Measurements from ENCODE around the gene NISCH.
"Not testable (repeated sequence)": the region's sequence is repeated elsewhere in the genome, so short reads cannot be mapped to it uniquely, and the experiment has no call there.

Gene NISCH

DNA sequence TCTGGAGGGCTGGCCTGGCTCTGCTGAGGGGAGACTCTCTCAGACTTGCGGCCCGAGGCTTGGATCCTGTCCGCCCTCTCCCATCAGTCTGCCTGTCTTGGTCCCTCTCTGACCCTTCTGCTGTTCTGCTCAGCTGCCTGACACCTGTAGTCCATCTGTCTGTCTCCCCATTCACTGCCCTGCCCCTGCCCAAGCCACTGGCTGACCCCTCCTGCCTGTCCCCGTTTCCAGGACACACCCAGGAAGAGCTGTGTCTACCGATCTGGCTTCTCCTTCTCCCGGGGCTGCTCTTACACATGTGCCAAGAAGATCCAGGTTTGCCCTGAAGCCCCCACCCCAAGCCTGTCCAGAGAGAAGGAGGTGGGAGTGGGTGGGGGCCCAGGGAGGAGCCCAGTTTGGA lies 59.8 kb downstream of the NISCH start:
- no peak for DNase-seq

GRCh38 chr3:52516509-52517195 lies 61.2 kb downstream of the NISCH start:
- DNase-seq = no peak

DNA sequence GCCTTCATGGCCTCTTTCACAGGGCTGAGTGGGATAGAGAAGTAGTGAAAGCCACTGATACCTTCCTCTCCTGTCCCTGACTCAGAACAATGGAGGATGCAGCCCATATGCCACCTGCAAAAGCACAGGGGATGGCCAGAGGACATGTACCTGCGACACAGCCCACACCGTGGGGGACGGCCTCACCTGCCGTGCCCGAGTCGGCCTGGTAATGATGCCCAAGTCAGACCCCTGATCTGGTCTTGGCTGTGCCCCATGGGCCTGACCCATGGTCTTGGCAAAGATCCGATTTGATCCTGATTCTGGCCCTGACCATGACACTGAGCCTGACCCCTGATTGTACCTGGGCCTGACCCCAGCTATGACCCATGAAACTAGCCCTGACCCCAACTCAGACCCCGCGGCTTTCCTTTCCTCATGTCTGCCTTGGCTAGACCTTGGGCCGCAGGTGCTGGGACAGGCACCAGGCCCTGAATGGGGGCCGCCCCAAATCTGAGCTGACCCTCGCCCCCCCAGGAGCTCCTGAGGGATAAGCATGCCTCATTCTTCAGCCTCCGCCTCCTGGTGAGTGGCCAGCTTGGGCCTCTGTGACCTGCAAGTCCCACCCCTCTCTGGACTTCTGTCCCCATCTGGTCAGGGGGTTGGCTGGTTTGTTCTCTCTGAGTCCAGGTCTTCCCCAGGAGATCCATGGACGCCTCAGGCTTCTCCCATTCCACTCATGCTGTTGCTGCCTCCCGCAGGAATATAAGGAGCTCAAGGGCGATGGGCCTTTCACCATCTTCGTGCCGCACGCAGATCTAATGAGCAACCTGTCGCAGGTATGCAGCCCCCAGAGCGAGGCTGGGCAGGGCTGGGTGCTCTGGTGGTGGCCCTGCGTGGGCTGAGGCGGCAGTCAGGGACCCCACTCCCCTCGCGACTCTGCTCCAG lies 62.7 kb downstream of the NISCH start:
- no peak for DNase-seq

DNA sequence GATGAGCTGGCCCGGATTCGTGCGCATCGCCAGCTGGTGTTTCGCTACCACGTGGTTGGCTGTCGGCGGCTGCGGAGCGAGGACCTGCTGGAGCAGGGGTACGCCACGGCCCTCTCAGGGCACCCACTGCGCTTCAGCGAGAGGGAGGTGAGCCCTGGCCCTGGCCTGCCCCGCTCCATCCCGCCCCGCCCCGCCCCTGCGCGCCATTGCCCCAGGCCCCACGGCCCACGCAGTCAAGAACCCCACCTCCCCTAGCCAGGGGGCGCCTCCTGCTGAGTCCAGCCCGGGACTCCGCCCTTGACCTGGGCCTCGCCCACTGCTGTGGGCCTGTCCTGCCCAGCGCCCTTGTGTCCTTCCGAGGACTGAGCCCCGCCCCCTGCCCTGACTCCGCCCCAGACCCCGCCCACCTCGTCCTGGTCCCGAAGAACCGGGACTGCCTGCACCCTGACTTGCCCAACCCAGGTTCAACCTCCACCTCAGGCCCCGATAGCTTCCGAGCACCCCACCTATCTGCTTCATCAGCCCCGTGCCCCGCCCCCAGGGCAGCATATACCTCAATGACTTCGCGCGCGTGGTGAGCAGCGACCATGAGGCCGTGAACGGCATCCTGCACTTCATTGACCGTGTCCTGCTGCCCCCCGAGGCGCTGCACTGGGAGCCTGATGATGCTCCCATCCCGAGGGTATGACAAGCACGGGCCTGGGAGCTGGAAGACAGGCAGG lies 63.5 kb downstream of the NISCH start:
- no peak for DNase-seq

DNA sequence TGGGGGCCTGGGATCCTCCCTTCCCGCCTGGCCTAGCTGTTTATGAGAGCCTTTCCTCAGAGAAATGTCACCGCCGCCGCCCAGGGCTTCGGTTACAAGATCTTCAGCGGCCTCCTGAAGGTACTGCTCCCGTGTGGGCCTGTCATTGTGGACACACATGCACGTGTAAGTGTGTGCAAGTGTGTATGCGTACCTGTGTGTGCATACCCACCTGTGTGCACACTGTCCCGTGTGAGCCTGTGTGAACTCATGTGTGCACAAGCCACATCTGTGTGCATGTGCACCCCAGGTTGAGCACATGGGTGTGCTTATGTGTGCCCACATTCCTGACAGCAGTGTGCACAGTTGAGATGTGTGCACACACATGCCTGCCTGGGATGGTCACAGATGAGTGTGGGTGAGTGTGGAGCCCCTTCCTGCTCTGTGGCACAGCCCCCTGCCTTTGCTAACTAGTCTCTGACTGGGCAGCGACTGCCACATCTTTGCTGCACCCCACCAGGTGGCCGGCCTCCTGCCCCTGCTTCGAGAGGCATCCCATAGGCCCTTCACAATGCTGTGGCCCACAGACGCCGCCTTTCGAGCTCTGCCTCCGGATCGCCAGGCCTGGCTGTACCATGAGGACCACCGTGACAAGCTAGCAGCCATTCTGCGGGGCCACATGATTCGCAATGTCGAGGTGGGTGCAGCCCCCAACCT lies 64.2 kb downstream of the NISCH start:
- no peak for DNase-seq

GRCh38 chr3:52520141-52520667 lies 64.8 kb downstream of the NISCH start:
- DNase-seq = no peak

GRCh38 chr3:52520716-52521487 lies 65.5 kb downstream of the NISCH start:
- no peak for DNase-seq

GRCh38 chr3:52521488-52521824 lies 66.1 kb downstream of the NISCH start:
- no peak for DNase-seq

- DNase-seq = no peak
Measured at GRCh38 chr3:52521881-52522650, 66.7 kb downstream of the NISCH start.

DNA sequence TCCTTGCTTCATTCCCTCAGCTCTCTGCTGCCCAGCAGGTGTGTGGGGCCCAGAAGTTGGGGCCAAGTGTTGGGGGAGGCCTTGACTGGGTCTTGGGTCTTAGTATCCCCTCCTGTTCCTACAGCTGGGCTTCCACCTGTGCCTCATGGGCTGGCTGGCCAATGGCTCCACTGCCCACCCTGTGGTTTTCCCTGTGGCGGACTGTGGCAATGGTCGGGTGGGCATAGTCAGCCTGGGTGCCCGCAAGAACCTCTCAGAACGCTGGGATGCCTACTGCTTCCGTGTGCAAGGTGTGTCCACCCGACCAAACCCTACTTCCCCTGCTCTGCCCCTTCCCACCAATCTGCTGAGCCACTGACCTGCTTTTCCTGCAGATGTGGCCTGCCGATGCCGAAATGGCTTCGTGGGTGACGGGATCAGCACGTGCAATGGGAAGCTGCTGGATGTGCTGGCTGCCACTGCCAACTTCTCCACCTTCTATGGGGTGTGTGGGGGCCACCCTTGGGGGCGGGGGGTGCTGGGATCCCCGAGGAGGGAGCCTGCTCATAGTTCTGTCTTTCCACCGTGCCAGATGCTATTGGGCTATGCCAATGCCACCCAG lies 67.3 kb downstream of the NISCH start:
- no peak for DNase-seq

GRCh38 chr3:52523386-52524257 lies 68.2 kb downstream of the NISCH start:
- no peak for DNase-seq

GRCh38 chr3:52524258-52524751 lies 68.9 kb downstream of the NISCH start:
- no peak for DNase-seq

DNA sequence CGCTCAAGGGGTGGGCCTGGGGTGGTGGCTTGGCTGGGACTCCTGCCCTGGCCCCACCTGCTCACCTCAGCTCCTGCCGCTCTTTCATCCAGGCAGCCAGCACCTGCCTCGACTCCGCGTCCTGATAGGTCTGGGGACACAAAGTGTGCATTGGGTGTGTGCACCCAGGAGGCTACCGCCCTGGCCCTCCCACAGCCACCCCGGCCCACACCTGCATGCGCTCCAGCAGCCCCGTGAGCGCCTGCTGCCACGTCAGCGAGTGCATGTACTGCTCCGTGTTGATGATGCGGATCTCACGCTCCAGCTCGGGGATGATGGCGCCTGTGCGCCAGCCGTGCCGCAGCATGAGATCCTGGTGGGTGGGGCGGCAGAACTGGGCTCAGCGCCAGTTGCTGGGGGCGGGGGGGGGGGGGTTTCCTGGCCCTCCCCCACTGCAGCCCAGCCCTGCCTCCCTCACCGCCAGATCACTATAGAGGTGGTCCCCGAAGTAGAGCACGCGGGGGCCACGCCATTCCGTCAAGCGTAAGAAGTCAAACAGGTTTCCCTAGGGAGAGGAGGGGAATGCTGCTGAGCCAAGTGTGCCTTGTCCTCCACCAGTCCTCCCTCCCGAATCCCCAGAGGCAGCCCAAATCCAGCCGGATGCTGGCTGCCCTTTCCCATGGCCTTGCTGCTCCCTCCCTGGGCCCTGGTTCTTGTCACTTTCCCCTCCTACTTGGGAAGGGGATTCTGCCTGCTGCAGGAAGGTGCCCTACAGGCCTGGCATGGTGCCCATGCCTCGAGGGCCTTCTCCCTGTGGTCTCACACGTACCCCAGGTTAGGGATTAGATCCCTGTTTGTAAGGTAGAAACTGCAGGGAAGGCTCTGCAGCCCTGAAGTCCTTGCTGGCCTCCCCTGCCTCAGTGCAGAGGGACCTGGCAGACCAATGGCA lies 69.6 kb downstream of the NISCH start:
- no peak for DNase-seq

DNA sequence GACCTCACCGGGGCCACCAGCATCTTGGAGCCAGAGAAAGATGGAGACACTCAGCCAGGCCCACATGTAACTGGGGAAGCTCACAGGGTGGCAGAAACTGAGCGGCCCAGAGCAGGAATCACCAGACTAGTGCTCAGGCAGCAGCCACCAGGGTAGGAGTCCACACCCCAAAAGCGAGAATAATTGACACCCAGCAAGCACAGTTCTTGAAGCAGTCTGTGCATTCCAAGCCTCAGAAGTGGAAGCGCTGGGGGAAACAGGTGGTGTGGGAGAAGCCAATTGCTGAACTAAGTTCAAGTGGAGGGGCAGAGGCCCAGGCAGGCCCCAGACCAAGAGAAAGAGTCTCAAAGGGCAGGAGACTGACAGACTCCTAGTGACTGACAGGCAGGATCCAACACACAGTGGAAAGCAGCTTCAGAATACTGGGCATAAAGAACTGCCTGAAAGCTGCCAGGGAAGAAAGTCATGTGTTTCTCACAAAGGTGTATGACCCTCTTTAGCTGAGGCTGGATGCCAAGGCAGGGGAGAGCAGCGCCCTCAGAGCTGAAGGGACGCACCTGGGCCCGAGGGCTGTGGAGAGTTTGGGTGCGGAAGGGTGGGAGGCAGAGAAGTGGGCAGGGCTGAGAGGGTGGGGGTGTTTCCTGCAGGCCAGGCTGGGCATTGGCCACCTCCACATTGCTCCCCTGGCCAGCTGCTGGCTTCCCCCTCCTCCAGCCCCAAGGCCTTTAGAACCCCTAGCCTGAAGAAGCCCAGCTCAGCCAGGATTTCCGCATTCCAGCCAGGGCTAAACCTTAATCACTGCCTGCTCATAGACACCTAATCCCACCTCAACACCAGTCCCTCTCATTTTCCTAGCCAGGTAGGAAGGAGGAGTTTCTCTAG lies 70.5 kb downstream of the NISCH start:
- no peak for DNase-seq

GRCh38 chr3:52526671-52527038 lies 71.3 kb downstream of the NISCH start:
- not testable (repeated sequence) for DNase-seq

- no peak for DNase-seq
Measured at GRCh38 chr3:52527039-52527731, 71.8 kb downstream of the NISCH start.
